ENCODE results near the gene EBF3. TPM values are rescaled to one million over a fixed set of nuclear protein-coding genes. Genes with fewer than 3 reads are reported as not detected.

Gene EBF3
- polyA plus RNA-seq, 5 donors: 1.3 to 4.1 (median 1.7) TPM

DNA sequence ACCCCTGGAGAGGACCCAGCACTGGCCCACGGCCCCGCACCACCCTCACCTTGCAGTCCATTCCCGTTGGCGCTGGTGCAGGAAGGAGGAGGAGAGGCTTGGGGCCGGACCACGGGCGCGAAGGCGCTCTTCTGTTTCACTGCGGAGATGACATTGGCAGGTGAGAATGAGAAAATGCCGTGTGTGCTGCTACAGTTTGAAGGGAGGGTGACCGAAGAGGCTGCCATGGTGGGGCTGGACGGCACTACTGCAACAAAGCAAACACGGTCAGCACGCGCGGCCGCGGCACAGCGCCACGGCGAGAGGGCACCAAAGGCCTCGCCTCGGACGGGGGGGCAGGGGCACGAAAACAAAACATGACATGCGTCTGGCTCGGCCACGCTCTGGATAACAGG lies 123.9 kb downstream of the EBF3 start:
- no peak for DNase-seq

DNA sequence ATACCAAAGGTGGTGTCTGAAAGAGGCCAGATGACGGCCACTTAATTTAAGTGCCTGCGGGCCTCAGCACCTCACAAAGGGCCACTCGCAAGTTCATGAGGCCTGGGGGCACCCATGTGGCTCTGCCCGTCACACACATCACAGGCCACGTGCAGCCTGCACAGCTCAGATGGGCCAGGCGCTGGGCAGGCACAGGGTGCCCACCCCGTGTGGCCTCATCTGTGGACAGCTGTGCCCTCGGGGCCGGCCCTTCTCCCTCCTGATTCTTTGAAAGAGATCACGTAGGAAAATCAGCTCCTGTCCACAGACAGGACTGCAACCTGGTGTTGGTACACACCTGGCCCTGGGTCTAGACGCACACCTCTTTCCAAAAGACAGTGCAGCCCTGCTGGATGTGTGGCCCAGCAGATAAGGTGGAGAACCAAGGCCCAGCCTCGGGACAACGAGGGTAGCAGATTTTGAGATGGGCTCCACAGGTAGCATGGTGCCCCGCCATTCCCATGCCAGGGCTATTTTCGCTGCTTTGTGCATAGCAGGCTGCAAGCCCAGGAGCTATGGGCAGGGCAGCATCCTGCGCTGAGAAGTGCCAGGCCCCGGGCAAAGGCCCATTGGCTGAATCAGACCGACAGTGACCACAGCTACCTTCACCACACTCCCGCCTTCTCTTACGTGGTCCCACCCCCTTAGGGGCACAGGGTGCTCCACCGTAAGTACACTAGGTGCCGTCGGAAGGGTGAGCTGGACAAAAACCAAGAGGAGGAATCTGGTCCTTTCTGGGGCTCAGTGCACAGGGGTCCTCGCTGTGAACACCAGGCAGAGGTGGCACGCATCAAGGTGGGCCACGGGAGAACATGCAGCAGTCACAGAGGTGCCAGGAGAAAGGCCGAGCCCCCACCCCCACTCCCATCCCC lies 124.5 kb downstream of the EBF3 start:
- DNase-seq: no peak

DNA sequence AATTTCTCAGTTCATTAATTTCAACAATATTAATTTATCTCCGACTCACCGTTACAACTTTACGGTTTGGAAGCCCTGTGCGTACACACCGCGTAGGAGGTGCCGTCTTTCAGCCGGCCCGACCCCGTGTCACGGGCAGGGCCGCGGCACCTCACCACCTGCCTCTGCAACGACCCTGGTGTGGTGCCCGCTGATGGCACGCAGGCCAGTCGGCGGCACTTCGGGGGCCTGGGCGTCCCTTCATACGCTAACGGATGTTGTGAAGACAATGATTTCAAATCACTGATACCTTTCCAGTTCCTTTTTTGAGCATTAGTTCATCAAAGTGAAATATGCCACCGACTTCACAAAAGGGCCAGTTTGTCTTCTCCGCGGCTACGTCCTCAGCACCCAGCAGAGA lies 125.3 kb downstream of the EBF3 start:
- no peak for DNase-seq

DNA sequence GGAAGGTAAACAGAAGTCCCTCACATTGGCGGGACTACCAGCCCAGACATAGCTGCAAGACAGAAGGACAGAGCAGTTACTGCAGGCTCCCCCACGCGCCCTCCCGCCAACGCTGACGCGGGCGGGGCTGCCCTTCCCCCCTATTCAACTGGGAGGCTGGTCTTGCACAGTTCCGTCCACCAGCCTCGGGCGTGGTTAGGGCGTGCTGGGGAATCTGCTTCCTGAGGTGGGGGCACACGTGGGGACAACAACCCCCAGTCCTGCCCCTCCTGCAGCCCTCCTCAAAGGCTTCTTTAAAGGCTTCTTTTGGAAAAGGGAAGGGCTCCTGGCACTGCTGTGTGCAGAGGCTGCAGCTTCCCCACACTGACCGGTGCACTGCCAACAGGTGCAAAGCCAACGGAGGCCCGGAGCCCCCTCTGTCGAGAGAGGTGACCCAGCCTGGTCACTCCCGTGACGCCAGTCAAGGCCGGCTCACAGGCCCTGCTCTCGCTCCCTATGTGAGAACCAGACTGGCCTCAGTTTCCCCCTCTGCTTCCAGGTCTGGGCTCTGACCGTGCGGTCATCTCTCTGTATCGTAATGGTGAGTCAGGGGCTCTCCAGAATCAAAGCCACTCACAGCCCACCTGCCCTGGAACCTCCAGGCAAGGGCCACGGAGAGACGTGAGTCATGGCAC lies 126.0 kb downstream of the EBF3 start:
- no peak for DNase-seq

DNA sequence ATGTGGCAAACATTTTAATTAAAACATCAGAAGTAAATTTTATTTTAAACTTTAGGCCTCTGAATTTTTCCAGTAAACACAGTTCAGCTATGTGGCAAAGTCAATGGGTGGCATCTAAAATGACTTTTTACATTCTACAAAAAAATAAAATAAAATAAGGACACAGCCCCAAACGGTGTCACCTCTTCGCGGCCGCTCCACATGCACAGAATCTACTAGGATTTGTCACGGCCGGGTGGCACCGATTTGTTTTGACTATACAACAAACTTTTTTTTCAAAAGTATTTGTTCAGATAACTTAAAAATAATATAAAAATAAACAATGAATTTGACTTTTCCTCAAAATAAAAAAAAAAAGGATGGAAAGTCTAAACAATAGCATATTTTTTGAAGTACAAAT lies 127.8 kb downstream of the EBF3 start:
- DNase-seq: no peak

DNA sequence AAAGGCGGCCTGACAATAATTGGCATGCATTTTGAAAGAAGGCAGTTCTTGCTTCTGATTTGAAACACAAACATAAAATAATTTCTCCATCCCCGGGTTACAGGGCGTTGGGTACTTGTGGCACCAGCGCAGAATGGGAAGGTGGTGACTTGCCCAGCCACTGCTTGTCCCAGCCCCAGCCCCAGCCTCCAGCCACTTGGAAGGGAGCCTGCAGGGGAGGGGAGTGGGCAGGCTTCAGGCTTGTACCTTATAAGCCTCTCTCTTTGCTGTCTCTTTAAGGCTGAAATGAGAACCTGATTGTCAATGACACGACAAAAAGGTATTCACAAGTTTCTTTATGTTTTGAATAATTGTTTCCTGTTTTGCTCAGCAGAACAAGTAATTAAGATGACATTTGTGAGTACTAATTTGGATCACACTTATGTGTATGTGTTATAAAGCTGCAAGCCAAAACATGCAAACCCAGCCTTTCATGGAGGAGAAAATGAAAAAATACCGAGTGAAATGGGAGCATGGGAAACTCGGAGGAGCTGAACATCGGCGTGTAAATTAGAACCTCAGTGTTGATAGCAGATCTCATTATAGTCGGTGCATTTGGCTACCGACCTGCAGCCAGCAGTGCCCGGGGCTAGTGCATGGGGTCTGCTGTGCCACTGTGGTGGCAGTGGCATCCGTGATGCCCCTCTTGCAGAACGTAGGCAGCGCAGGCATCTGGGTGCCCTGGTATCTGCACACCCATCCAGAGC lies 129.9 kb downstream of the EBF3 start:
- DNase-seq: no peak

DNA sequence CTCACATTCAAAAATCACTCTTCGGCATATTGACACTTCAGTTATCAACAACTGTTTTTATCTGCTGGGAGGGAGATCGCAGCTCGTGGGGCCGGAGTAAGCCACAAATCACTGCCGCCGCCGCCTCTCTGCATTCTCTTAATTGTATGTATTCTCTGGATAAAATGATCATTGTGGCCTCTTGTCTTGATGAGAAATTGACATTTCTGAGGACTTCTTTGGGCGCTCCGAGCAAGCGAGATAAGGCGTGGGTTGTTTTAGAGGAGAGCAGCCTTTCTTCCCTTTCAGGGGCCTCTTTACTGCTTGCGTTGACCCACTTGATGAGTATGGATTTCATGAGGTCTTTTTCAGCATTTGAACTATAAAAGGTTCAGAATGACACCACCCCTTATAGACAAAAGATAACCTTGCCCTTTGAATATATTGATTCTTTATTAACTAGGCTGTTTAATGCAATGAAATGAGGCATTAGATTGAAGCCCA lies 130.6 kb downstream of the EBF3 start:
- no peak for DNase-seq

DNA sequence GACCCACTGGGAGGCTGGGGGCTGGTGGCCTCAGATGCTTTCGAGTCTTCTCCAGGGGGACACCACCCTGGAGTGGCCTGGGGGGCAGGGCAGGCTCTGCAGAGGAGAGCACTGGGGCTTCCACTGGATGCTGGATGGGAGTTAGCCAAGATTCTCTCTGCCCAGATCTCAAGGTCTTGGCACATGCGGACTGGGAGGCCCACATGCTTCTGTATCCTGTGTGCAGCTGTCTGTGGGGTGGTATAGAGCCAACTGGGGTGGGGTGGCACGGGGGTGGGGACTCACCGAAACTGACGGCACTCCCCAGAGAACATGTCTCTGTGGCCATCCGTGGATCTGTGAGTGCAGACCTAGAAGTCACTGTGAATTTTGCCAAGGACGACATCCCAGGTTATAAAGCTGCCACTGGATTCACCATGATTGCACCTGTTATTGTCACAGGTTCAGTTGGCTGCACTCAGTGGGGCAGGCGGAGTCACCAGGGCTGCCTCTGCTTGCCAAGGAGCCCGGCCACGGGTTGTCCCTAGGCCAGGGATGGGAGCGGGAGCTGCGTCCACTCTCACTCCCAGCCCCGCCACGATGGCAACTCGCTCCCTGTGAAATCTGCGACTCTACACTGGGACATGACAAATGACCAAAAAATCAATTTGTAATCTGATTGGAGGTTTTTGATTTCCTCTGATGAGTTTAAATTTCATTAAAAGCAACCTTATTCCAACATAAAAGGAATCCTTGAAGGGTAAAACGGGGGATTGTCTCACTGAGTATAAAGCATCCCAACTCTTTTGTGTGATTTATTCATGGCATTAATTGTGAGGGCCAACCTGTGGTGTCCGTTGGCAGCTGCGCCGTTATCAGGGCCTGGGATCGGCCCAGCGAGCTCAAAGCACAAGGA lies 131.3 kb downstream of the EBF3 start:
- DNase-seq: no peak

DNA sequence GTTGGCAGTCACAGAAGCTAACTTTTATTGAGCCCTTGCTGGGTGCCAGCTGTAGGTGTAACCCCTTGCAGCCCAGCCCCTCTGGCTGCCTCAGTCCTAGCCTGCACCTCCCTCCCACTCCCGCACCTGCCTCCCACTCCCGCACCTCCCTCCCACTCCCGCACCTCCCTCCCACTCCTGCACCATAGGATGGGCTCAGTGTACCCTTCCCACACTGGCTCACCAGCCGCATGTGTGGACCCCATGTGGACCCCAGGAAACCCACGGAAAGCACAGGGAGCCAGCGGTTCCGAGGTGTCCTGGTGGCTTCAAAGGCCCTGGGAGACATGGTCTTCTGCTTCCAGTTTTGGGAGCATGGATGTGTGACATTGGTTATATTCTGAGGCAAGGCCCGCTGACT lies 132.9 kb downstream of the EBF3 start:
- no peak for DNase-seq

DNA sequence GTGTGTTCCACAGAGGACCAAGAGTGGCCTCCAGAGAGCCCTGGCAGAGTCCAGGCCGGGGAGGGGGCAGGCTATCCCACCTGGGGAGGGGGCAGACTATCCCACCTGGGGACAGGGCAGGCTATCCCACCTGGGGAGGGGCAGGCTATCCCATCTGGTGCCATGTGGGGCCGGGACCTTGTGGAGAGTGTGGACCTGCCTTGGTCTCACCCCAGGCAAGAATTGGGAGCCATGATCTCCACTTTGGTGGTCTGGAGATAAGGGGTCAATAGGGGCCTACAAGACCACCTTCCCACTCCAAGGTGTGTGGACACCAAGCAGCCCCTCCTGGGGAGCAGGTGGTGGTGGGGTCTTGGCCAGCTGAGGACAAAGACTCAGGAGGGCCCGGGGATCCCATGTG lies 138.2 kb downstream of the EBF3 start:
- no peak for DNase-seq

DNA sequence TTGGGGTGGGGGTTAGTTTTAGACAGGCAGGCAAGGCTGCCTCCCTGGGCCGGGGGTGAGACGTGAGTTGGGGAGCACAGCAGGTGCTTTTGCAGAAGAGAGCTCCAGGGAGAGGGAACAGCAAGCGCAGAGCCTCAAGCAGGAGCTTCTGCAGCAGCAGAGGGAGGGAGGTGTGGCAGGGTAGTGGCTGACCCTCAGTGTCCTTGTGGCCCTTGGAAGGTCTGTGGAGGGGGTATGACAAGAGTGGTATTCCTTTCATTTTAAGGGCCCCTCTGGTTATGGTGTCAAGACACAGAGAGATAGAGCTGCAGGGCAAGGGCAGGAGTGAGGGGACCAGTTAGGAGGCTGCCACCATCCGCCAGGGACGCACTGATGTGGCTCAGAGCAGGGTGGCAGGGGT lies 138.9 kb downstream of the EBF3 start:
- no peak for DNase-seq

DNA sequence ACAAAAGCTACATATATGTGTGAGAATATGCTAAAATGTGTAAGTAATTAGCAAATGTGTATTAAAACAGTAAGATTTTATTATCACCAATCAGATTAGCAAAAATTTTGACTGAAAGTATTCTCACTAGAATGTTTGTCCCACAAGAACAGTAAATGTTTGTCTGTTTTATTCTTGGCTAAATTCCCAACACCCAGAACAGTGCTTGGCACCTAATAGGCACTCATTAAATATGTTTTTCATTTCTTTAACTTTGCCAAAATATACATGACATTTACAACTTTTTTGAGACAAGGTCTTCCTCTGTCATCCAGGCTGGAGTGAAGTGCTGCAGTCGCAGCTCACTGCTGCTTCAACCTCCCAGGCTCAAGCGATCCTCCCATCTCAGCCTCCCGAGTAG lies 143.6 kb downstream of the EBF3 start:
- no peak for DNase-seq

DNA sequence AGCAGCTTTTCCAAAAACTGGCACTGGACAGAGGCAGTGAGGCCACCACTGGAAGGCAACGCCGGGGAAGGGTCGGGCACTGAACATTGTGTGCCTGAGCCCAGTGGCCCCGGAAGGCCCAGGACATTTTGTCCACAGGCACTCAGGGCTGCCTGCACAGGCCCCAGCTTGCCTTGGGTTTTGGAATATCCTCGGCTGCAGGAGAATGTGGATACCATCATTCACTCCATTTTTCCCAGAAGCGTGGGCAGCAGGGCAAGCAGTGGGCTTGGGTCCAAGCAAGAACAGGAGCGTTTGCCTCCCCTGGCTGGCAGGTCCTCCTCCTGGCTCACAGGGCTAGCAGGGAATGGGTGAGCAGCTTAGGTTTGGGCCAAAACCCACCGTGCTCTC lies 147.4 kb downstream of the EBF3 start:
- DNase-seq: no peak

DNA sequence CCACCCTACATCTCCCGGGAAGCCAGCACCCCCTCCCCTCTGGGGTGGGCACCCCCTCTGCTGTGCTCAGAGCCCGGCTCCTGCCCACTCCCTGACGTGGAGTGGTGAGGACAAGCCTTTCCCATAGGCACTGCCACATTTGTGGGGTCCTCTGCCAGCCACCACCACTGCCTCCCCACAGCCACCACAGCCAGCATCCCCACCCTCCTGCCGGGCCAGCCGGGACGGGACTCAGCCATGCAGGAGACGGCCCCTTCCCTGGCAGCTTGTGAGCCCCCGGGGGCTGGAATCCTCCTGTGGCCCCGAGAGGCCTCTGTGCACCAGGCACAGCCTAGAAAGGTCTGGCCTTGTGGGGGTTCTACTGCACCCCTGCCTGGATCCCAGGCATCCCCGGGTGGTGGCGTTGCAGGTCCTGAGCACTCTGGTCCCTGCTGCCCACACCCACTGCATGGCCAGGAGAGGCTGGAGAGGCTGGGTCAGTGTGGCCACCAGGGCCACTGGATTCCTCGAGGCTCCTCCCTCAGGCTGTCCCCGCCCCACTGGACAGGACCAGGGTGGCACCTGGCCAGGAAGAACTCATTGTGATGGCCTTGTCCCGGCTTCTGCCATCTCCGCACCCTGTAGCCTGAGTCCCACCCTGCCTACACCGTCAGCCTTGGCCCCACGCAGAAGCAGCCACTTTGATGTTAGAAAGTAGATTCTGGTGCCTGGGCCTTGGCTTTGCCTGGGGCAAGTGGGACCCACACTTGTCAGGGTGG lies 148.0 kb downstream of the EBF3 start:
- no peak for DNase-seq

DNA sequence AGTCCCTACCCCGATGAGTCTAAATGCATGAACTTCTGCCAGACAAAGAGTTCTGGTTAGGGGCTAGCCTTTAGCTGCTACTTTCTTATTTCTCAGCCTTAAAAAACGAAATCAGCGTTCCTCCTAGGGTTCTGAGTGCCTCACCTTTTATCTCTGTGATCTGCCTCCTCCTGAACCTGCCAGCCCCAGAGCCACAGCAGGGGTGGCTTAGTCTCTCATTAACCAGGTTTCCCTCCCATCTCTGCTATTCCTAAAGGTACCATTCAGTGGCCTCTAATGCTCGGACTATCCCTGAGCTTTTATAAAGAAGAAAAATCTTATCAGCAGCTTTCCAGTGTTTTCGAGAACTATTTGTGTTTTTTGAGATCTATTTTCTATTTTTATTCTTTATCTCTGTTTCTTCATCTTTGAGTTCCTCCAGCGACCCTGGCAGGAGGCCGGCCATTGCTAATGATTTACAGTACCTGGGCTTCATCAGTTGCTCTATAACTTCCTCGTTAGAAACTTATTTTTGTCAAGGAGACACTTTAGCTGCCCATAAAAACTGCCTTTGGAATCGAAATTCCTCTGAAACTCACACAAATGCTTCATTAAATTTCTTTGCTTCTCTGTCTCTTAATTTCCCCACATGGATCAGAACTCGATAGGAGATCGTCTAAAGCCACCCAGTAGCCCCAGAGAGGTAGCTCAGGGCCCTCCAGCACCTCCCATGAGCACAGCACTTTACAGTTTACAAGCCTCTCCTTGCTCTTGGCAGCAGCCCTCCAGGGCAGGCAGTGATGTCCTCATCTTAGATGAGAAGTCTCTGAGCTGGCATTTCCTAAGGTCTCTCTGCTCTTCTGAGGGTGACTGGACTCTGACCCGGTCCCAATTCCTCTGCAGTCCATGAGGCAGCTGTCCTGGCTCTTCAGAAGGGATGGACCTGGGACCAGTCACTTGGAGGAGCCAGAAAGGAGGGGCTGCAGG lies 149.1 kb downstream of the EBF3 start:
- no peak for DNase-seq

DNA sequence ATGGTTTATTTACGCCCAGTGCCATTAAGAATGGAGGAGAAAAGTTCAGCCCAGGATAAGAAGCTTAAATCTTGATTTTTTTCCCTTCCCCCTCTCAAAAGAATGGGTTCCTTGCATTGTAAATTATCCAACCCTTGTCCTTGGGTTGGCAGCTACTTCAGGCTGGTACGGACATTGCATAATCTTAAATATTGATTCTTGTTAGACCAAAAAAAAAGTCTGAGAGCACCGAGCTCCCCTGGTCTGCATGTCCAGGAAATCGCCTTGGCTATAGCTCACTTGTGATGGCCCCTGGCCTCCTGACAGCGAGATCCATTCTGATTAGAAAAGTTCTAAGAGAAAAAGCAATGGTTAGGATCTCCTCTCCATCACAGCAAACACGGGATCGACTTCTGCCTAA lies 151.7 kb downstream of the EBF3 start:
- no peak for DNase-seq

DNA sequence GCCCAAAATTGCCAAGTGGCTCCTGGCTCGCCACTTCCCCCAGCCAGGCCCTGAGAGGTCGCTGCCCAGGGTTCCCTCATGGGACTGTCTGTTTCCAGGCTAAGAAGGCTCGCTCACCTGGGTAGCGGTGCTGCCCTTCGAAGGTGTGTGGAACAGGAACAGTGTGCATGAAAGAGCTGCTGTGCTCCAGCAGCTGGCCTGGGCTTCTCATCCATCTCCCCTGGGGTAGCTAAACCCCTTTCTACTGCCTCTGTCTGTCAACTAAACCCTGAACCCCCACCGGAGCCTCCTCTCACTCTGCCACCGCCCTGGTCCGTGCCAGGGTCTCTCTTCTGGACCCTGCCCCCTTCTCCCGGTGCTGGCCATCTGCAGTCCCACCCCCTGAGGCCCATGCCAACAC lies 152.9 kb downstream of the EBF3 start:
- no peak for DNase-seq

DNA sequence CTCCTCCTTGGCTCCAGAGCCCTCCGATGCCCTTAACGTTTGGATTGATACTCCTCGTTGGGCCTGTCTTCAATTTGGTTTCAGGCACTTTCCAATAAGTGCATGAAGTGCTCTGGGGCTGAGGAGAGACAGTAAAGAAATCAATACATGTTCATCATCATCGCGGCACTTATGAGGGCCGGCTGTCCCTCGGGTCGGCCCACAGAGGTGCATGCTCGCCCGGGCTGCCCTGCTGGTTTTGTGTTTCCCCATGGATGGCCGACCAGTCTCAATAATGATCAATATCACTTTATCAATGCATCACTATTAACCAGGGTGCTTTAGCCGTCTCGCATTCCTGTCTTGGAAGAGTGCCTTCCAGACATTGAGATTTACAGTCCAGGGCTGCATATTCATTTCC lies 154.2 kb downstream of the EBF3 start:
- no peak for DNase-seq

DNA sequence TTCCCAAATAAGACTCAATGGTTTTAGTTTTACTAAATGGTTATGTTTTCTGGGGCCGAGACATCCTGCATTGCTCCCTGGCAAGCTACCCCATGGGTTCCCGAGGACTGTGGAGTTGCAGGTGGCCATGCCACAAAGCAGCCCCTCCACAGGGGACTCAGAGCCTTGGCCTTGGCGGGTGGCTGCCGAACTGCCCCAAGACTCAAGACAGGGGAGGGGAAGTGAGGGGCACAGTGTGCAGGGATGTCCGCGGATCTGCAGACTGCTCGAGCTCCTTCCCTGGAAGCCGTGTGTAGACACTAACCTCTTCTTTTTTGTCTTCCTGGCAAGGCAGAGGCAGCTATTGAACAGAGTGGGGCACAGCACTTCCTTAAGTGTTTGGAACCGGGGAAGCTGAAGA lies 154.6 kb downstream of the EBF3 start:
- no peak for DNase-seq

Data from right lung (tissue), 5 donors.